GM23338 (cell line): Measurements from ENCODE around the gene NEK11.
A peak's percentile ranks its signal among the peaks of the same experiment; 100 is the strongest.

Experiments used
- CREB1 ChIP-seq: fragments of 250-450 bp; sonication (Bioruptor Pico); IDR thresholded peaks from 2 replicates; pipeline ENCODE4 v1.5.0; 2020; ENCODE audit warnings: low read depth, mild to moderate bottlenecking, moderate library complexity
- CTCF ChIP-seq, 2 experiments: fragments of 200-600 bp in 1 of 2; sonication (generic) in 1 of 2; conservative IDR thresholded peaks; 2 replicates each; pipeline versions ENCODE4 v1.5.1 to v1.6.1; 2016 to 2017; ENCODE audit warnings: antibody characterized with exemption in 2 of 2, low read depth in 2 of 2, mild to moderate bottlenecking in 2 of 2, moderate library complexity in 1 of 2
- ETS1 ChIP-seq: IDR thresholded peaks from 2 replicates; pipeline ENCODE4 v1.6.1; 2016; ENCODE audit warnings: antibody characterized with exemption
- EZH2 ChIP-seq: fragments of 200-600 bp; sonication (generic); IDR thresholded peaks from one replicate; pipeline ENCODE4 v1.8.0; 2017; ENCODE audit warnings: antibody characterized with exemption, mild to moderate bottlenecking, low read depth; ENCODE audit not compliant: unreplicated experiment
- JUNB ChIP-seq: IDR thresholded peaks from one replicate; pipeline ENCODE4 v1.6.1; 2016; ENCODE audit warnings: antibody characterized with exemption; ENCODE audit not compliant: unreplicated experiment
- POLR2AphosphoS5 ChIP-seq: IDR thresholded peaks from 2 replicates; pipeline ENCODE4 v1.6.1; 2016; ENCODE audit warnings: antibody characterized with exemption, low read depth
- REST ChIP-seq: IDR thresholded peaks from one replicate; pipeline ENCODE4 v1.6.1; 2018; ENCODE audit warnings: antibody characterized with exemption; ENCODE audit not compliant: unreplicated experiment
- STAT1 ChIP-seq: IDR thresholded peaks from one replicate; pipeline ENCODE4 v1.6.1; 2016; ENCODE audit warnings: antibody characterized with exemption; ENCODE audit not compliant: unreplicated experiment
- ZNF331 ChIP-seq: fragments of 250-450 bp; sonication (Bioruptor Pico); IDR thresholded peaks from 2 replicates; pipeline ENCODE4 v1.5.0; 2020; ENCODE audit warnings: low read depth, mild to moderate bottlenecking, moderate library complexity

- TF ChIP-seq CTCF (conservative IDR thresholded peaks at IDR 0.05; ENCODE audit: low read depth in 2 of 2) (no peak), JUNB (no peak), POLR2AphosphoS5 (peak; percentile 79), REST (no peak), EZH2 (no peak), ETS1 (peak; percentile 62), STAT1 (no peak), CREB1 (peak; percentile 38; the same call in 1 of the 2 replicates), ZNF331 (no peak)
Observed at GRCh38 chr3:131026321-131027151, at the start of gene NEK11, which contains the start of gene ASTE1.
